ENCODE results near the gene SLU7. TPM values are rescaled to one million over a fixed set of nuclear protein-coding genes. Genes with fewer than 3 reads are reported as not detected.

Gene SLU7
- total and polyA plus RNA-seq, 2 of the 4 experiments (the other 2 are of a cell fraction): 15.9 to 34.2 TPM

DNA sequence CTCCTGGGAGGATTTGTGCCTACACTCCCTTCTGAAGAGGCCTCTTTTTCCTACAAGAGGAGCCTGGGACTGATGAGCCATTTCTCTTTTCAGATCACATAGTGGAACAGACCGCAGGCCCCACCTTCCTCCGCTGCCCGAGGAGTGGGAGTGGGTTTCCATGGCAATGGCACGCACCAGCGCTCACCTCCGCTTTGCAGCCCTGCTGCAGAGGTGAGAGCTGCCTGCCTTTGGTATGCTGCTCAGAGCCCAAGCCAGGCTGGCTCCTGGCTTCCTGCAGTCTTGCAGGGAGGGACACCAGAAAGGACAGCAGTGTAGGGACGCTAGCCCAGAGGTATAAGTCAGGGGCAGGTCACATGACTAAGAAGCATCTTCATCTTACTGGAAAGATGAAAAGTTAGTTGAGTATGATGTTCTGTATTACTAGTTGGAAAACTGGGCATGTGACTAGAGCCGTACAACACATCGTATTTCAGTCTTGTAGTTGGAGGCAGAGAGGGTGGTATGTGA is 15.2 kb upstream of the SLU7 start:
- H4K5ac ChIP-seq (ENCODE audit: low read depth, low read length): no peak overlapping the region
- H3K23ac ChIP-seq (ENCODE audit: low read depth, low read length): no peak overlapping the region
- no peaks in the 10 kb centered on the region for H3K4me1 ChIP-seq (ENCODE audit: control insufficient read depth, insufficient read depth, low read length)
- no TSS peak for BruUV-seq (replicated peaks)
- H2AFZ ChIP-seq (replicated peaks; ENCODE audit: low read length, poor library complexity): peak overlapping the region; percentile 16
- no peak overlapping the region for H2BK120ac ChIP-seq (ENCODE audit: low read depth, low read length)
- ChIA-PET CTCF (no interaction called here), POLR2A (ENCODE audit: unreplicated experiment) (no interaction called here)
- H2BK5ac ChIP-seq (ENCODE audit: low read depth, low read length, poor library complexity, severe bottlenecking): no peak overlapping the region
- H3K9me1 ChIP-seq (ENCODE audit: insufficient read depth, low read length): no peaks in the 10 kb centered on the region
- in situ Hi-C loops (cut with MboI; ENCODE audit: low sequenced_read_pairs) (no loop called here), dilution Hi-C loops (cut with HindIII; ENCODE audit: low sequenced_read_pairs, unreplicated experiment) (no loop called here), intact Hi-C loops (cut with micrococcal nuclease) (loop anchor here (10.0 kb wide), 1 partner anchor 1111 kb away; the partner anchor contains the start of gene GABRB2)
- H3K36me3 ChIP-seq (ENCODE audit: control insufficient read depth, insufficient read depth, low read length): 0 out of 2 replicates have a peak, but pooled peaks cover 1% of the 10 kb centered on the region
- H4K20me1 ChIP-seq (ENCODE audit: insufficient read depth, low read length): no peaks in the 10 kb centered on the region
- H4K91ac ChIP-seq (ENCODE audit: insufficient read depth, low read depth, low read length): no peak overlapping the region
- no peak overlapping the region for H3K18ac ChIP-seq (ENCODE audit: low read depth, low read length)
- H3K27me3 ChIP-seq (ENCODE audit: control insufficient read depth, insufficient read depth, low read length): no peaks in the 10 kb centered on the region
- WGBS, 2 experiments (ENCODE audit: extremely low coverage in 2 of 2, insufficient read length in 1 of 2): 46% methylated on average over 4 of the region's 9 CpGs; no CpG with 5 or more reads in 1 of the 2 experiments
- H3K14ac ChIP-seq (replicated peaks; ENCODE audit: low read depth, low read length): no peak overlapping the region
- peak; percentile 25; the same call in 1 of the 2 replicates for ATAC-seq (ENCODE audit: low read depth)
- no peak for TF ChIP-seq MAFK (IDR thresholded peaks at IDR 0.05; ENCODE audit: low read depth, low read length)
- TF ChIP-seq, protein P1, sequence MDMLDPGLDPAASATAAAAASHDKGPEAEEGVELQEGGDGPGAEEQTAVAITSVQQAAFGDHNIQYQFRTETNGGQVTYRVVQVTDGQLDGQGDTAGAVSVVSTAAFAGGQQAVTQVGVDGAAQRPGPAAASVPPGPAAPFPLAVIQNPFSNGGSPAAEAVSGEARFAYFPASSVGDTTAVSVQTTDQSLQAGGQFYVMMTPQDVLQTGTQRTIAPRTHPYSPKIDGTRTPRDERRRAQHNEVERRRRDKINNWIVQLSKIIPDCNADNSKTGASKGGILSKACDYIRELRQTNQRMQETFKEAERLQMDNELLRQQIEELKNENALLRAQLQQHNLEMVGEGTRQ (IDR thresholded peaks at IDR 0.05; ENCODE audit: low read depth, low read length): 0 out of 2 replicates have a peak, but pooled peaks have one; percentile 11
- no peak for TF ChIP-seq CTCF (conservative IDR thresholded peaks at IDR 0.05; ENCODE audit: low read depth, low read length)
- TF ChIP-seq CHD1 (IDR thresholded peaks at IDR 0.05; ENCODE audit: low read depth, low read length): no peak
- TF ChIP-seq POLR2A (IDR thresholded peaks at IDR 0.05; ENCODE audit: low read depth, low read length): no peak
- no peak overlapping the region for H3K9ac ChIP-seq (ENCODE audit: low read depth, low read length)
- no peak for DNase-seq
- no peak overlapping the region for H3K4ac ChIP-seq (ENCODE audit: low read depth, low read length)
- H2BK20ac ChIP-seq (ENCODE audit: low read depth, low read length): no peak overlapping the region
- no peak overlapping the region for H3K4me2 ChIP-seq (ENCODE audit: low read depth, low read length)
- no peak overlapping the region for H3K27ac ChIP-seq (ENCODE audit: insufficient read depth, low read length)
- no peak overlapping the region for H2AK5ac ChIP-seq (ENCODE audit: low read depth, low read length)
- no peak overlapping the region for H4K8ac ChIP-seq (ENCODE audit: low read depth in 2 of 2, low read length in 2 of 2)
- H2AK9ac ChIP-seq (replicated peaks; ENCODE audit: low read depth, low read length, poor library complexity): no peak overlapping the region
- no peak overlapping the region for H3K4me3 ChIP-seq (ENCODE audit: insufficient read depth, low read depth, low read length)
- H3K56ac ChIP-seq (ENCODE audit: extremely low read depth, insufficient read depth, low read length): no peak overlapping the region
- no peaks in the 10 kb centered on the region for H3K79me1 ChIP-seq (ENCODE audit: low read depth in 1 of 2, low read length in 2 of 2)
- H3K9me3 ChIP-seq (ENCODE audit: control insufficient read depth, insufficient read depth, low read length): no peaks in the 10 kb centered on the region
- no peak overlapping the region for H2BK15ac ChIP-seq (ENCODE audit: low read depth, low read length)

Measured in IMR-90 (cell line).